NT2/D1 (cell line): Measurements from ENCODE around the gene NDUFA6.

Source experiments
- DNase-seq: peaks from one replicate; pipeline ENCODE4 v3.0.0-alpha.2; 2011; ENCODE audit warnings: low read depth, low spot score
- H3K27me3 ChIP-seq: 2 replicates; pipeline ENCODE4 v1.6.0; 2011; ENCODE audit warnings: mild to moderate bottlenecking; ENCODE audit not compliant: insufficient read length, insufficient read depth
- H3K36me3 ChIP-seq: 2 replicates; pipeline ENCODE4 v1.6.1; 2011; ENCODE audit warnings: mild to moderate bottlenecking, low read length, mixed read lengths; ENCODE audit not compliant: insufficient read depth, insufficient read length
- H3K4me1 ChIP-seq: 2 replicates; pipeline ENCODE4 v1.5.1; 2011; ENCODE audit not compliant: insufficient read depth, insufficient read length
- H3K4me3 ChIP-seq: 2 replicates; pipeline ENCODE4 v1.5.1; 2011; ENCODE audit warnings: low read depth; ENCODE audit not compliant: insufficient read length
- H3K9ac ChIP-seq: 2 replicates; pipeline ENCODE4 v1.6.0; 2011; ENCODE audit warnings: low read depth; ENCODE audit not compliant: insufficient read length
- H3K9me3 ChIP-seq: 2 replicates; pipeline ENCODE4 v1.5.1; 2011; ENCODE audit warnings: mild to moderate bottlenecking, low read length; ENCODE audit not compliant: insufficient read depth
- SUZ12 ChIP-seq: IDR thresholded peaks from 2 replicates; pipeline ENCODE4 v1.6.1; 2011; ENCODE audit not compliant: insufficient read length, insufficient read depth; ENCODE audit errors: extremely low read depth
- YY1 ChIP-seq: IDR thresholded peaks from 2 replicates; pipeline ENCODE4 v1.6.1; 2011; ENCODE audit not compliant: insufficient read length, insufficient read depth
- ZNF274 ChIP-seq: IDR thresholded peaks from 2 replicates; pipeline ENCODE4 v1.6.1; 2011; ENCODE audit warnings: mild to moderate bottlenecking, low read depth, low read length

Gene NDUFA6

GRCh38 chr22:42091455-42091782 is 847 bp upstream of the NDUFA6 start:
- no peaks in the 10 kb centered on the region for H3K27me3 ChIP-seq
- H3K36me3 ChIP-seq: peaks cover 16% of the 10 kb centered on the region
- no peak for DNase-seq
- TF ChIP-seq YY1: no peak
- no peaks in the 10 kb centered on the region for H3K4me1 ChIP-seq
- H3K9ac ChIP-seq: peak overlapping the region; percentile 84
- 0 out of 2 replicates have a peak, but pooled peaks cover 11% of the 10 kb centered on the region for H3K9me3 ChIP-seq
- peak overlapping the region; percentile 89 for H3K4me3 ChIP-seq

DNA sequence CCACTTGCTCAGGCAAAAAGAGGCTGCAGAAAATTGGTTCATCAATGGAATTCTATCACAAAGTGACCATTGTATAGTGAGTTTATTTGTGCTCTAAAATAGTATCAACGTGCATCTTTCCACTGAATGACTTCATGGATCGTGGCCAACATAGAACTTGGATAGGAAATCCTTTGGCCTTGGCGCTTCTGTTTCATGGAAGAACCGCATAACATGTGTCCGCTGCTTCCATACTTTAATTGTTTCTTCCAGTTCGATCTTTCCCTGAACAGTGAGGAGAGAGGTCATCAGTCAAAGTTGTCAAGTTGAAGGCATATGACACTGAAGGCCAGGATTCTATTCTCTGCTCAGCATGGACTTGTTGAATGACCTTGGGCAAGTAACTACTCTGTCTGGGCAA is 4.5 kb downstream of the NDUFA6 start:
- Histone ChIP-seq H3K9me3 (0 out of 2 replicates have a peak, but pooled peaks cover 11% of the 10 kb centered on the region), H3K9ac (no peak overlapping the region), H3K4me1 (no peaks in the 10 kb centered on the region), H3K27me3 (no peaks in the 10 kb centered on the region), H3K36me3 (peaks cover 59% of the 10 kb centered on the region), H3K4me3 (no peak overlapping the region)
- DNase-seq: no peak
- TF ChIP-seq ZNF274 (no peak), YY1 (no peak), SUZ12 (no peak)

- DNase-seq: no peak
- peaks cover 59% of the 10 kb centered on the region for H3K36me3 ChIP-seq
- H3K27me3 ChIP-seq: no peaks in the 10 kb centered on the region
- H3K4me1 ChIP-seq: no peaks in the 10 kb centered on the region
- 0 out of 2 replicates have a peak, but pooled peaks cover 11% of the 10 kb centered on the region for H3K9me3 ChIP-seq
- H3K9ac ChIP-seq: no peak overlapping the region
- no peak overlapping the region for H3K4me3 ChIP-seq
- TF ChIP-seq ZNF274 (no peak), SUZ12 (no peak), YY1 (no peak)
These were observed 5.7 kb downstream of the NDUFA6 start for GRCh38 chr22:42084874-42085273.

- H3K9me3 ChIP-seq: no peaks in the 10 kb centered on the region
- no peaks in the 10 kb centered on the region for H3K4me1 ChIP-seq
- TF ChIP-seq YY1 (no peak), SUZ12 (no peak), ZNF274 (no peak)
- no peak overlapping the region for H3K4me3 ChIP-seq
- H3K36me3 ChIP-seq: peaks cover 56% of the 10 kb centered on the region
- no peak for DNase-seq
- H3K9ac ChIP-seq: no peak overlapping the region
- no peaks in the 10 kb centered on the region for H3K27me3 ChIP-seq
These were observed 7.5 kb downstream of the NDUFA6 start for GRCh38 chr22:42083119-42083518.

GRCh38 chr22:42080287-42080686 is 10.3 kb downstream of the NDUFA6 start:
- H3K36me3 ChIP-seq: peaks cover 55% of the 10 kb centered on the region
- no peak overlapping the region for H3K9ac ChIP-seq
- no peaks in the 10 kb centered on the region for H3K27me3 ChIP-seq
- H3K4me3 ChIP-seq: peak overlapping the region; percentile 82
- DNase-seq: no peak
- H3K9me3 ChIP-seq: peaks cover 4% of the 10 kb centered on the region; the same call in 1 of the 2 replicates
- TF ChIP-seq ZNF274 (no peak), SUZ12 (no peak), YY1 (no peak)
- H3K4me1 ChIP-seq: no peaks in the 10 kb centered on the region

GRCh38 chr22:42079319-42080251 is 11.0 kb downstream of the NDUFA6 start, which contains the start of gene SMDT1:
Gene SMDT1 (plus strand): TSS chr22:42079700. CDS start chr22:42079769, 69 bp downstream.
- peak; percentile 90 for DNase-seq
- Histone ChIP-seq H3K4me3 (peak within 1 kb of the TSS; percentile 82), H3K36me3 (peaks cover 50% of the 10 kb centered on the region), H3K9me3 (peaks cover 9% of the 10 kb centered on the region; the same call in 1 of the 2 replicates), H3K9ac (peak within 1 kb of the TSS; percentile 81), H3K4me1 (no peaks in the 10 kb centered on the region), H3K27me3 (no peaks in the 10 kb centered on the region)
- TF ChIP-seq SUZ12 (no peak), YY1 (peak; percentile 75), ZNF274 (no peak)

DNA sequence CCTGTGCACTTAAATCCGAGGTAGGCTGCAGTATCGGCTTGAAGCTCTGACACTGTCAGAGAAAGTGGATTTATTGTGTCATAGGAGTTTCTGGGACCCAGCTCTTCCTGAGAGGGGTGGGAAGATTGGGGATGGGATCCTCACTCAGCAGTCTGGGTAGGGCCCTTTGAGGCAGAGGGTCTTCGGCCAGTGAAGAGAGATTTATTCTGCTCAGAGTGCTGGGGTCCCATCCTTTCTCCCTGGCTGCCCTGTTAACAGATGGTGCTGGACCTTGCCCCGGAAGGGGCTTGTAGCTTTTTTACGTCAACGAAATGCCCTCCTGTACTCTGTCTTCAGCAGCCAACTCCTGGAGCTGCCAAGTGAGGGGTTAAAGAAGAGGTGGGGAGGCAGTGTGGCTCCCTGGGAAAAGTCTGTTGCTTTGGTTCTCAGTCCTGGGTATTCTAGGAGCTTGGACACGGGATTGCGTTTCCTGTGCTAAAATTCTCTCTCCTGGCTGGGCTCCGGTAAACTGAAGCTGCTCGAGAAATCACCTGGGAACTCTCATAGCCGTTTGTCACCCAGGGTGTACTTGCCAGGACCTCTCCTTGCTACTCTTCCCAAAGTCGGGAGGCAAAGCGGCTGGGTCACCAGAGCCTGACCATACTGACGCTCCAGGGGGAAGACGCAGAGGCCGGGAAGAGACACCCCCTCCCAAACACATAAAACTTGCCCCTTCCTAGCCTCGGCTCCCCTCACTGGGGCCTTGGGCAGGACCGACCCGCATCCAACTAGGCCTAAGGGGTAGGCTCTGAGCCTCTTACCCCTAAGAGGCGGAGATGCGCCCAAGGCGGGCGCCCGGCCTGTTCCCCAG is 11.9 kb downstream of the NDUFA6 start:
- H3K4me3 ChIP-seq: peak overlapping the region; percentile 82
- TF ChIP-seq SUZ12 (no peak), ZNF274 (no peak), YY1 (no peak)
- H3K27me3 ChIP-seq: no peaks in the 10 kb centered on the region
- H3K4me1 ChIP-seq: no peaks in the 10 kb centered on the region
- peaks cover 45% of the 10 kb centered on the region for H3K36me3 ChIP-seq
- H3K9ac ChIP-seq: peak overlapping the region; percentile 81
- H3K9me3 ChIP-seq: peaks cover 9% of the 10 kb centered on the region; the same call in 1 of the 2 replicates
- no peak for DNase-seq
